PC-3 (cell line): Measurements from ENCODE around the gene SF3B1. TPM values are rescaled to one million over a fixed set of nuclear protein-coding genes. Genes with fewer than 3 reads are reported as not detected.
"Not testable (repeated sequence)": the region's sequence is repeated elsewhere in the genome, so short reads cannot be mapped to it uniquely, and the experiment has no call there.

Experiments
- ATAC-seq: fragments of 200-7000 bp; cut with Tn5 transposase; 2 replicates; pipeline ENCODE4 v1.9.1; 2020; ENCODE audit warnings: mild to moderate bottlenecking, moderate library complexity
- BruUV-seq: library from RNA; stranded (reverse); fragments of 400-500 nt; replicated peaks from 2 replicates; lab custom pipeline; 2021; lab: Mats Ljungman, UMichigan
- CTCF ChIA-PET: fragments of 300-600 bp; sonication (Branson Sonifier 250); formaldehyde crosslinking; loops from one replicate; lab custom pipeline; 2022; ENCODE audit warnings: antibody characterized with exemption; lab: Charles Lee
- POLR2A ChIA-PET: fragments of 300-600 bp; sonication (Branson Sonifier 250); formaldehyde crosslinking; loops from one replicate; lab custom pipeline; 2022; ENCODE audit warnings: antibody characterized with exemption; ENCODE audit not compliant: unreplicated experiment; lab: Charles Lee
- DNase-seq: peaks from one replicate; pipeline ENCODE4 v3.0.0-alpha.2; 2015
- H2AFZ ChIP-seq: fragments of 300-600 bp; sonication (generic); 2 replicates; pipeline ENCODE4 v1.6.0; 2016; ENCODE audit warnings: antibody characterized with exemption, low read length
- H3F3A ChIP-seq: fragments of 300-600 bp; sonication (generic); one replicate; pipeline ENCODE4 v1.6.0; 2017; ENCODE audit warnings: antibody characterized with exemption, low read length, control low read depth, mild to moderate bottlenecking; ENCODE audit not compliant: unreplicated experiment
- H3K27ac ChIP-seq: fragments of 300-600 bp; sonication (generic); 2 replicates; pipeline ENCODE4 v1.5.1; 2016; ENCODE audit warnings: mild to moderate bottlenecking, low read length
- H3K27me3 ChIP-seq: fragments of 300-600 bp; sonication (generic); 2 replicates; pipeline ENCODE4 v1.6.1; 2016; ENCODE audit warnings: low read length, mixed read lengths
- H3K36me3 ChIP-seq: fragments of 300-600 bp; sonication (generic); 2 replicates; pipeline ENCODE4 v1.6.1; 2016; ENCODE audit warnings: low read depth, mixed run types, low read length, mixed read lengths
- H3K4me1 ChIP-seq: fragments of 300-600 bp; sonication (generic); 2 replicates; pipeline ENCODE4 v1.5.1; 2016; ENCODE audit warnings: low read length; ENCODE audit not compliant: insufficient read depth
- H3K4me2 ChIP-seq: fragments of 300-600 bp; sonication (generic); 2 replicates; pipeline ENCODE4 v1.6.0; 2016; ENCODE audit warnings: low read length
- H3K4me3 ChIP-seq: fragments of 300-600 bp; sonication (generic); 2 replicates; pipeline ENCODE4 v1.5.1; 2016; ENCODE audit warnings: mild to moderate bottlenecking, low read length, mixed read lengths
- H3K79me2 ChIP-seq: fragments of 300-600 bp; sonication (generic); 2 replicates; pipeline ENCODE4 v1.6.1; 2017; ENCODE audit warnings: low read length, mixed read lengths
- H3K9ac ChIP-seq: fragments of 300-600 bp; sonication (generic); 2 replicates; pipeline ENCODE4 v1.6.0; 2016; ENCODE audit warnings: mild to moderate bottlenecking, low read length
- H3K9me2 ChIP-seq: fragments of 300-600 bp; sonication (generic); replicated peaks from 2 replicates; pipeline ENCODE4 v1.6.1; 2016; ENCODE audit warnings: mixed run types, low read length, mixed read lengths
- H3K9me3 ChIP-seq: fragments of 300-600 bp; sonication (generic); 2 replicates; pipeline ENCODE4 v1.6.1; 2016; ENCODE audit warnings: low read length, mixed read lengths
- H4K20me1 ChIP-seq: fragments of 300-600 bp; sonication (generic); 2 replicates; pipeline ENCODE4 v1.6.1; 2016; ENCODE audit warnings: low read length, mixed read lengths
- CTCF ChIP-seq: fragments of 300-600 bp; sonication (generic); conservative IDR thresholded peaks from 2 replicates; pipeline ENCODE4 v1.5.1; 2017; ENCODE audit warnings: antibody characterized with exemption, low read depth, mild to moderate bottlenecking, low read length
- EZH2 ChIP-seq: fragments of 300-600 bp; sonication (generic); IDR thresholded peaks from one replicate; pipeline ENCODE4 v1.6.1; 2017; ENCODE audit warnings: antibody characterized with exemption, mild to moderate bottlenecking, low read length; ENCODE audit not compliant: unreplicated experiment
- EZH2phosphoT487 ChIP-seq: fragments of 300-600 bp; sonication (generic); IDR thresholded peaks from 2 replicates; pipeline ENCODE4 v1.6.1; 2018; ENCODE audit warnings: mild to moderate bottlenecking, antibody characterized with exemption, low read length, borderline replicate concordance
- intact Hi-C: fragments of 100-400 bp; cut with micrococcal nuclease; formaldehyde crosslinking; loops from 2 replicates; pipeline ENCODE4 v1.9.0; 2023
- total RNA-seq: library from RNA; depleted of rRNA; stranded (reverse); fragments of >200 nt; gene quantifications from 2 replicates; pipeline ENCODE4 v1.2.3, GENCODE V29; 2014

Gene SF3B1
- total RNA-seq, 1 experiment from 2014 or later, result 143 TPM

- H3K9ac ChIP-seq, result no peak overlapping the region
- DNase-seq (peak; percentile 53), ATAC-seq (peak; percentile 58)
- no peak overlapping the region for H2AFZ ChIP-seq
- no peak overlapping the region for H3K27ac ChIP-seq
- intact Hi-C loops, result no loop called here
- ChIA-PET CTCF (no interaction called here), POLR2A (no interaction called here)
- H3K4me3 ChIP-seq, result no peak overlapping the region
- no peaks in the 10 kb centered on the region for H3K9me2 ChIP-seq
- no peaks in the 10 kb centered on the region for H3K27me3 ChIP-seq
- no TSS peak for BruUV-seq
- peaks cover 8% of the 10 kb centered on the region for H3K4me1 ChIP-seq
- TF ChIP-seq CTCF, result no peak
- no peak for TF ChIP-seq EZH2
- TF ChIP-seq EZH2phosphoT487, result no peak
- H3K36me3 ChIP-seq, result no peaks in the 10 kb centered on the region
- no peaks in the 10 kb centered on the region for H4K20me1 ChIP-seq
- H3K9me3 ChIP-seq, result no peaks in the 10 kb centered on the region
- no peaks in the 10 kb centered on the region for H3F3A ChIP-seq
- H3K4me2 ChIP-seq, result no peak overlapping the region
- no peaks in the 10 kb centered on the region for H3K79me2 ChIP-seq
Measured at GRCh38 chr2:197372592-197372991, 62.2 kb downstream of the SF3B1 start.

DNA sequence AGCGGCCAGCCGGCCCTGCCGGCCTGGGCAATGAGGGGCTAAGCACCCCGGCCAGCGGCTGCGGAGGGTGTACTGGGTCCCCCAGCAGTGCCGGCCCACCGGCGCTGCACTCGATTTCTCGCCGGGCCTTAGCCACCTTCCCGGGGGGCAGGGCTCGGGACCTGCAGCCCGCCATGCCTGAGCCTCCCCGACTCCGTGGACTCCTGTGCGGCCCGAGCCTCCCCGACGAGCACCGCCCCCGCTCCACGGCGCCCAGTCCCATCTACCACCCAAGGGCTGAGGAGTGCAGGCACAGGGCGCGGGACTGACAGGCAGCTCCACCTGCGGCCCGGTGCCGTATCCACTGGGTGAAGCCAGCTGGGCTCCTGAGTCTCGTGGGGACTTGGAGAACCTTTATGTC is 64.2 kb downstream of the SF3B1 start:
- H3K4me3 ChIP-seq, BruUV-seq, H3K9me2 ChIP-seq, H3K4me1 ChIP-seq, DNase-seq, H3K9ac ChIP-seq, H3K4me2 ChIP-seq, POLR2A ChIA-PET, intact Hi-C loops, H2AFZ ChIP-seq, H3K27ac ChIP-seq, CTCF ChIA-PET, ATAC-seq, H3K79me2 ChIP-seq, H3F3A ChIP-seq, H3K36me3 ChIP-seq, H3K27me3 ChIP-seq, H3K9me3 ChIP-seq, H4K20me1 ChIP-seq: not testable (repeated sequence)

GRCh38 chr2:197369933-197370320 is 64.9 kb downstream of the SF3B1 start:
- Histone ChIP-seq H3K4me3 (no peak overlapping the region), H3K4me2 (no peak overlapping the region), H3K9me2 (no peaks in the 10 kb centered on the region), H3K9me3 (no peaks in the 10 kb centered on the region), H3K36me3 (no peaks in the 10 kb centered on the region), H3F3A (no peaks in the 10 kb centered on the region), H3K27me3 (no peaks in the 10 kb centered on the region), H3K27ac (no peak overlapping the region), H2AFZ (no peak overlapping the region), H3K79me2 (no peaks in the 10 kb centered on the region), H3K4me1 (peaks cover 8% of the 10 kb centered on the region), H3K9ac (no peak overlapping the region), H4K20me1 (no peaks in the 10 kb centered on the region)
- ATAC-seq, result no peak
- no peak for DNase-seq
- no peak for TF ChIP-seq EZH2
- TF ChIP-seq EZH2phosphoT487, result no peak
- TF ChIP-seq CTCF, result no peak
- BruUV-seq, result no TSS peak
- POLR2A ChIA-PET, result no interaction called here
- intact Hi-C loops, result no loop called here
- CTCF ChIA-PET, result no interaction called here
